Mucosa of stomach (tissue), 1 donor: Measurements from ENCODE around the gene L1CAM.

Experiments
- H3K27me3 ChIP-seq: one replicate; pipeline ENCODE4 v1.7.0; 2013; ENCODE audit warnings: mild to moderate bottlenecking, low read length; ENCODE audit not compliant: control insufficient read depth, insufficient read depth
- H3K36me3 ChIP-seq: one replicate; pipeline ENCODE4 v1.7.0; 2013; ENCODE audit warnings: low read length; ENCODE audit not compliant: control insufficient read depth, insufficient read depth
- H3K4me1 ChIP-seq: one replicate; pipeline ENCODE4 v1.7.0; 2013; ENCODE audit warnings: mild to moderate bottlenecking, low read length; ENCODE audit not compliant: control insufficient read depth, insufficient read depth
- H3K4me3 ChIP-seq: one replicate; pipeline ENCODE4 v1.7.0; 2013; ENCODE audit warnings: low read length
- H3K9ac ChIP-seq: one replicate; pipeline ENCODE4 v1.7.0; 2013; ENCODE audit warnings: mild to moderate bottlenecking, low read length, moderate library complexity
- H3K9me3 ChIP-seq: one replicate; pipeline ENCODE4 v1.7.0; 2013; ENCODE audit warnings: mild to moderate bottlenecking, low read length, moderate library complexity; ENCODE audit not compliant: control insufficient read depth
- donor health status: Pancreatic carcinoma.

The L1CAM gene

DNA sequence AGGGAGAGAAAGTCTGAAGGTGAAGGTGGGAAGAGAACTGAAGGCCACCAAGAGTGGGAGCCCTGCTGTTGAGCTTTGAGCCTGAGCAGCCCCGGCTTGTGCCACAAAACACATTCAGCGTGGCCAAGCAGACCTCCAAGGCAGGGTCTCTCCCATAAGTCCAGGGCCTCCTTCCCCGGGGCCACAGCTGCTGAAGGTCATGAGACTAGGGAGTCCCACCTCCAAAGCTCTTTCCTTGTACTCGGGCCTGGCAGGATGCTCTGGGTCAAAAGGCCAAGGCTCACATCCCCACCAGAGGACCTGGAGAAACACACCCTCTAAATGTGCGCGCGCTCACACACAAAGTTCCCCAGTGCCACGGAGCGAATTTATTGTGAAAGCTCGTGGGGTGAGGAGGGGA lies 43.6 kb upstream of the L1CAM start:
- peaks cover 23% of the 10 kb centered on the region for H3K4me1 ChIP-seq
- H3K4me3 ChIP-seq, result no peak overlapping the region
- no peaks in the 10 kb centered on the region for H3K9me3 ChIP-seq
- H3K36me3 ChIP-seq, result no peaks in the 10 kb centered on the region
- no peak overlapping the region for H3K9ac ChIP-seq
- no peaks in the 10 kb centered on the region for H3K27me3 ChIP-seq

DNA sequence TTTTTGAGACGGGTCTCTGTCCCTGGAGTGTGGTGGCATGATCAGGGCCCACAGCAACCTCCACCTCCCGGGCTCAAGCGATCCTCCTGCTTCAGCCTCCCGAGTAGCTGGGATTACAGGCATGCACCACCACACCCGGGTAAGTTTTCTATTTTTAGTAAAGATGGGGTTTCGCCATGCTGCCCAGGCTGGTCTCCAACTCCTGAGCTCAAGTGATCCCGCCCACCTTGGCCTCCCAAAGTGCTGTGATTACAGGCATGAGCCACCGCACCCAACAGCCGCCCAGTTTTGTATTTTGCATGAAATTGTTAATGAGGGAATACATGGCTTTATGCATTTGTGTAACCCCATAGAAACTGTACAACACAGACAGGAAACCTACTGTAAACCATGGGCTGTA lies 42.9 kb upstream of the L1CAM start:
- Histone ChIP-seq H3K9me3 (no peaks in the 10 kb centered on the region), H3K36me3 (no peaks in the 10 kb centered on the region), H3K4me1 (peaks cover 20% of the 10 kb centered on the region), H3K9ac (no peak overlapping the region), H3K4me3 (no peak overlapping the region), H3K27me3 (no peaks in the 10 kb centered on the region)

DNA sequence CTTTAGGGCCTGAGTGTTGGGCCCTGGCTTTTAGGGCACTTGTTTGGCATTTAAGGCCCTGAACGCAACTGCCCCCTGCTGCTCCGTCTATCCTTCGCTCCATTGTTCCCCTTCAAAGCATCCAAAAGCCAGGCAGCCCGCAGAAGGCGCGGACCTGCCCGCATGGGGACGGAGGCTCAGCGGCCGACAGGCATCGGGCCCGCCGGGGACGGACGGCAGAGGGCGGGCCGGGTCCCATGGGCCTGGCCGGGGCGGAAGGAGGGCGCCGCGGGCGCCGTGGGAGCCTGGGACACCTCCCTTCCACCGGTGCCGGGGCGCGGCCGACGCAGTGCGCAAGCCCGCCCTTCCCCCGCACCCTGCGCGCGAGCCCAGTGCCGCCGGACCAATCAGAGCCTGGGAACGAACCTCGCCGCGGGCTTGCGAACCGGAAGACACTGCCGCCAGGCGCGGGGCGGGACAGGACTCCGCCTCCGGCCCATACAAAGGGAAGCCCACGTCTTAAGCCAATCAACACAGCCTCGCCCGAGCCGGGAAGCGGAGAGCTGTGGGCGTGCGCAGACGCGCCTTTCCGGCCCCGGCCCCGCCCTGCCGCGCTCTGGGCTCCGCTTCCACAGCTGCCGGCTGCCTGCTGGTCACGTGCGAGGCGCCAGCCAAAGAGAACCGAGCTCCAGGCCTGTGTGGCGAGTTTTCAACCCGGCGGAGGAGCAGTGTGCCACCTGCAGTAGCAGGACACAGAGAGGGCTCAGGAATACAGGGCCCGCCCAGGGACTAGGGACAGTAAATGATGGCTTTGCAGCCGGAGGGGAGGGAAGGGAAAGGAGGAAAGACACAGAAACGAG lies 42.2 kb upstream of the L1CAM start:
- H3K4me1 ChIP-seq, result peaks cover 18% of the 10 kb centered on the region
- H3K9ac ChIP-seq, result peak overlapping the region; percentile 92
- H3K36me3 ChIP-seq, result no peaks in the 10 kb centered on the region
- H3K4me3 ChIP-seq, result peak overlapping the region; percentile 51
- no peaks in the 10 kb centered on the region for H3K27me3 ChIP-seq
- H3K9me3 ChIP-seq, result no peaks in the 10 kb centered on the region

DNA sequence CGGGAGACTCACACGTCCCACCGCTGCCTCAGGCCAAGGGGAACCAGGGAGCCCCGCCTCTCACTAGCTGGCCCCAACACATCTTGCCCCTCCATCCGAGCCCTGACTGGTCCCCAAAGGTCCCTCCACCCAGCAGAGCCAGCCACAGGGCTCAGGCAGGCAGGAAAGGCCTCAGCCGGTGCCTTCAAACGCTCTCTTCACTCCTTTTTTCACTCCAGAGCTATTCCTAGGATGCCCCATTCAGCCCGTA lies 41.6 kb upstream of the L1CAM start:
- Histone ChIP-seq H3K27me3 (no peaks in the 10 kb centered on the region), H3K4me3 (peak overlapping the region; percentile 51), H3K36me3 (no peaks in the 10 kb centered on the region), H3K9ac (peak overlapping the region; percentile 92), H3K9me3 (no peaks in the 10 kb centered on the region), H3K4me1 (peaks cover 18% of the 10 kb centered on the region)

DNA sequence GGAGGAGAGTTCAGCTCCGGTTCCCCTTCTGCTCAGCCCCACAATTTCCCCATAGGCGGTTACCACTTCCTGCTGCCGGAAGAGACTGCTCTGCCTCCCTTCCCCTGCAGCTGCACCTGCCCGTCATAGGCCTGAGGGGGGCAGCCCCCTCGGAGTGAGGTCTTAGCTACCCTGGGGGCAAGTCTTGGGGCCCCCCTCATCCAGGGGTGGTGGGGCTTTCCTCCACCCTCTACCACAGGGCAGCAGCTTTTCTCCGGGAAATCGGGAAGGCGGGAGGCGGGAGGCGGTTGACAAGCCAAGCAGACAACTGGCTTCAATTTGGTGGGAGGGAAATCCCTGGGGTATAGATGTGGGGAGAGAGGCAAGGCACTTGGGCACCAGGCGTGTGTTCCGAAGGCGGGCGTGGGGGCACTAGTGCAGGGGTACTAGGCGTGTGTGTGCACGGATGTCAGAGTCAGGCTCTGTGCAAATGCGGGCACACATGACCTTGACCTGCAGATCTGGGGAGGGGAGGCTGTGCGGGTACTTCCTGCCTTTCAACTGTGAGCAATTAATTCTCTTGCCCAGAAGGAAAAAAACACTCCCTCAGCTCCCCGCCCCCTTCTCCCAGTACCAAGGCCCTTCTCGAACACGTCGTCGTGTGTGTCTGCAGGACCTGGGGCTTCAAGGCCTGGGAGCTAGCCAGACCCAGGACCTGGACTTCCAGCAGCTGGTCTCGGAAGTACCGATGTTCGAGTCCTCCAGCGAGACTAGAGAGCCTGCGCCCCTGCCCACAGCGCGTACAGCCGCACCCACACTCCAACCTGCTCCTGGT lies 41.1 kb upstream of the L1CAM start:
- Histone ChIP-seq H3K4me3 (peak overlapping the region; percentile 51), H3K27me3 (no peaks in the 10 kb centered on the region), H3K4me1 (peaks cover 18% of the 10 kb centered on the region), H3K9me3 (no peaks in the 10 kb centered on the region), H3K36me3 (no peaks in the 10 kb centered on the region), H3K9ac (peak overlapping the region; percentile 92)

DNA sequence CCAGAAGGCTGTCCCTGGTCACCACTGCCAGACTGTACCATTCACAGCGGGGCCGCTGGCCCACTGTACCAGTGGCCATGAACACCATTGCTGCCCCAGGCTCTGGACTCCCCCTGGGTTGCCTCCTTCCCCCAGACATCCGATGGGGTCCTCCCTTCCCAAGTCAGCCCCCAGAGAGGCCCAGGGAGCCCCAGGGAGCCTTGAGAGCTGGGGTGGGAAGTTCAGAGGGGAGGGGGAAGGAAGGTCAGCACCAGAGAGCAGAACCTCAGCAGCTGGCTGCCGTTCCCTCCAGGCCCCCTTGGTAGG lies 40.5 kb upstream of the L1CAM start:
- no peaks in the 10 kb centered on the region for H3K27me3 ChIP-seq
- no peak overlapping the region for H3K4me3 ChIP-seq
- H3K9ac ChIP-seq, result peak overlapping the region; percentile 92
- no peaks in the 10 kb centered on the region for H3K9me3 ChIP-seq
- H3K36me3 ChIP-seq, result no peaks in the 10 kb centered on the region
- H3K4me1 ChIP-seq, result peaks cover 18% of the 10 kb centered on the region

DNA sequence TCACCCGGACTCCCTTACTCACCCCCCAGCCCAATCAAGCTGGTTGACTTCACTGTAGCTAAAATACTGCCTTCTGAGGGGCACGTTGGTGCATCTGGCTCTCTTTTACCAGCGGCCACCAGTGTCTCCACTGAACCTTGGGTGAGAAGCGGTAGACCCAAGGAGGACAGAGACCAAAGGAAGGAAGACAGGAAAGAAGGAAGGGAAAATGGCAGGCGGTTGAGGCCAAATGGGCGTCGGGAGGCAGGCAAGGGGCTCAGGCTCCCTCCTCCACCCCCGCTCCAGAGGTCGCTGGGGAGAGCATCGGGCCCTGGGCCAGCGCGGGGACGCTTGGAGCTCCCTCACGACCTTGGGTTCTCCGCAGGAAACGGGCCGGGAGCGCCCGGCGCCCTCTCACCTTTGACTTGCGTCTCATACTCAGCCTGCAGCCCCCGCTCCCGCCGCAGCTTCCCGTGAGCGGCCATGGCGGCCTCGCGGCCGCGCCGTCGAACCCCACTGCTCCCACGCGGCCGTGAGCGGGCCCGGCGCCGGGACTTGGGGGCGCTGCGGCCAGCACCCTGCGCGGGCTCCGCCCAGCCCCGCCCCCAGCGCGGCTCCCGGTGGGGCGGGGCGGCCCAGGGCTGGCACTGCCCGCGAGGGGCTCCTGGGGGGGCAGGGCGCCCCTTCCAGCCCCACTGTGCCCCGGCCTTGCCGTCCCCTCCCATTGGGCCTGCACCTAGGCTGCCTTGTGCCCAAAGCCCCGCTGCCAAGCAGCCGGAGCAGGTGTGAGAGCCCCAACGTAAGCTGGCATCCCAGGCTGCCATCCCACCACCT lies 40.0 kb upstream of the L1CAM start, which contains the start of gene ARHGAP4:
Gene ARHGAP4 (minus strand): TSS at position 526 of the 813 bp plus-strand sequence. CDS start 62 bp downstream, at position 464.
- H3K9me3 ChIP-seq, result no peaks in the 10 kb centered on the region
- no peaks in the 10 kb centered on the region for H3K36me3 ChIP-seq
- no peaks in the 10 kb centered on the region for H3K27me3 ChIP-seq
- H3K4me1 ChIP-seq, result peaks cover 18% of the 10 kb centered on the region
- H3K4me3 ChIP-seq, result peak within 1 kb of the TSS; percentile 51
- peak within 1 kb of the TSS; percentile 92 for H3K9ac ChIP-seq

DNA sequence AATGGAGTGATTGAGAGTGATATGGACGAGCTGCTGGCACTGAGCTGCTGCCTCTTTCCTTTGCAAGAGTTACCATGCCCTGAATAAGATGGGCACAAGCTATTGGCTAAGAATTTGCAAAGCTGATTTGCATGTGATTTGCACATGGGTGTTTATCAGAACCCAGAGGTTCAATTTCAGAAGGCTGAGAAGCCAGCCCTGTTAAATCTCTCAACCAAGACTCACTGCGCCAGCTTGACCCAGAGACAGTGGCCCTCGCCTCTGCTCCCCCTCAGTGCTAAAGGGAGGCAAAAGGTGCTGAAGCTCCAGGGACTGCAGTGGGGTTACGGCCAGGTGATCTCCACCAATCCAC lies 39.4 kb upstream of the L1CAM start:
- Histone ChIP-seq H3K4me3 (no peak overlapping the region), H3K27me3 (no peaks in the 10 kb centered on the region), H3K9me3 (no peaks in the 10 kb centered on the region), H3K36me3 (no peaks in the 10 kb centered on the region), H3K9ac (no peak overlapping the region), H3K4me1 (peaks cover 18% of the 10 kb centered on the region)

DNA sequence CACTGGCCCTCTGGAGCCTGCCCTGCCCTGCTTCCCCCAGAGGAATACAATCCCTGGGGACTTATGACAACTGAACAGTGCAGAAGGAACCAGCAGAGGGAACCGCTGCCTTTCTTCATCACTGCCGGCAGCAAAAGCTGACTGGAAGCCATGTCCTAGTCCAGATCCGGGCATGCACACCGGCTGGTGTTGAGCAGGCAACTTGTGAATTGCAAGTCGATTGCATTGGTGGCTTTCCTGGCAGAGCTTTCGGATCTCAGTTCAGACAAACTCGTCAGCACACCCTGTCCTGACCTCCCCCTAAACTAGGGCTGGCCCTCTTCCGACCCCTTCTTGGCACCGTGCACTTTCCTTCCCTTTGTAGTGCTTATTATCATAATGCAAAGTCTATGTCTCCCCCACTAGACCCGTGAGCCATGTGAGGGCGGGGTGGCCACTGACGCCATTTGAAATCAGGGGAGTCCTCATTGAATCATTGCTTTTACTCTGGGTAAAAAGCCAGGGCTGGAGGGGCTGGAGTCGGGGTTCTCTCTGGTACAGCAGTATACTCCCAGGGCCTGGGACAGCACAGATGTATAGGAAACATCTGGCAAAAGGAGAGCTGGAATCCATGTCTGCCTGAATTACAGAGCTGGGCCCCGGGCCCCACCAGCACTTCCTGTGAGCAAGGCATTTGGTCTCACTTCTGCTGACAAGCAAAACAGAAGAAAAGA lies 38.3 kb upstream of the L1CAM start:
- Histone ChIP-seq H3K9ac (no peak overlapping the region), H3K4me1 (peaks cover 14% of the 10 kb centered on the region), H3K27me3 (no peaks in the 10 kb centered on the region), H3K9me3 (no peaks in the 10 kb centered on the region), H3K36me3 (no peaks in the 10 kb centered on the region), H3K4me3 (no peak overlapping the region)

DNA sequence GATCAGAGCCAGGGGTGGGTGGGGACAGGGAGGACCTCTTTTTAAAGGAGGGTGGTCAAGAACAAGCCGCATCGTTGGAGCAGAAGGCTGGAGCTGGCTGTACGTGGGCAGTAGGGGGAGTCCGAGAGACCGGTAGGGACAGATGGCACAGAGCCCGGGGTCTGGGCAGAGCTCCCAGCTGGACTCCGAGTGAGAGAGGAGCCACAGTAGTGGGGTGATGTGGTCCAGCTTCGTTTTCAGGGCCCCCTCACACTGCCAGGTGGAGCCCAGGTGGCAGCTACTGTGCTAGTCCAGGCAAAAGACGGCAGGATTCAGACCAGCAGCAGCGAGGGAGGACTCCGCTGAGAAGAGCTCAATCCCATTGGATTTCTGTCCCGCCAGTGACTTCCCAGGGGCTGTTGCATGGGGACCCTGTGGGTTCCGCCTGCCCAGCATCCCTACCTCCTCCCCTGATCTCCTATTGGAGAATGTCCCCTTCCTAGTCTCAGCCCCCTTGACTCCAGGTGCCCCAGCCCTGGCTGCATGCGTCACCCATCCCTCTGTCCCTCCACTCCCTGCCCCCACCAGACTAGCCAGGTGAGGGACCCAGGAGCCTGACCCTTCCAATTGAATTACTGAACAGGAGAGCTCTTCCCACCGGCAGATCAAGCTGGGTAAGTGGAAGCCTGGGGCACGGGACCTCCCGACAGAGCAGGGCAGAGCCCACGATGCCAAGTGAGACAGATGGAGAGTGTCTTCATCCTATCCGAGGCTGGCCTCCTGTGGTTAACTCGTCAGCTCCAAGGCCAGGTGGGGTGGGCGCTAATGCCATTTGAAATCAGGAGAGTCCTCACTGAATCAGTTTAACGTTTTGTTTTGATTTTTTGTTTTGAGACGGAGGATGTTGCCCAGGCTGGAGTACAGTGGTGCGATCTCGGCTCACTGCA lies 37.2 kb upstream of the L1CAM start:
- Histone ChIP-seq H3K27me3 (no peaks in the 10 kb centered on the region), H3K36me3 (no peaks in the 10 kb centered on the region), H3K4me3 (no peak overlapping the region), H3K9me3 (no peaks in the 10 kb centered on the region), H3K9ac (no peak overlapping the region), H3K4me1 (peaks cover 11% of the 10 kb centered on the region)
